Calu3 (cell line): ENCODE measurements around the gene UCK2. TPM values are rescaled to one million over a fixed set of nuclear protein-coding genes. Genes with fewer than 3 reads are reported as not detected.
"Not testable (repeated sequence)": the region's sequence is repeated elsewhere in the genome, so short reads cannot be mapped to it uniquely, and the experiment has no call there.

ENCODE experiments used
- BruUV-seq: library from RNA; stranded (reverse); fragments of 400-500 nt; replicated peaks from 2 replicates; lab custom pipeline; 2021; lab: Mats Ljungman, UMichigan
- CTCF ChIA-PET: fragments of 300-600 bp; sonication (Branson Sonifier 250); formaldehyde crosslinking; loops from one replicate; lab custom pipeline; 2022; ENCODE audit warnings: antibody characterized with exemption; lab: Charles Lee
- DNase-seq: peaks from one replicate; pipeline ENCODE4 v3.0.0; 2022
- H3K27ac Mint-ChIP-seq: one replicate; pipeline ENCODE4 v1.8.0; 2022; ENCODE audit warnings: mixed read lengths; ENCODE audit not compliant: unreplicated experiment
- H3K27me3 Mint-ChIP-seq: one replicate; pipeline ENCODE4 v1.8.0; 2022; ENCODE audit warnings: mixed read lengths; ENCODE audit not compliant: unreplicated experiment
- H3K36me3 Mint-ChIP-seq: one replicate; pipeline ENCODE4 v1.8.0; 2022; ENCODE audit warnings: mild to moderate bottlenecking, moderate library complexity, mixed read lengths; ENCODE audit not compliant: insufficient read depth, unreplicated experiment
- H3K4me1 Mint-ChIP-seq: one replicate; pipeline ENCODE4 v1.8.0; 2022; ENCODE audit warnings: mild to moderate bottlenecking, low read depth, mixed read lengths; ENCODE audit not compliant: unreplicated experiment
- H3K4me3 Mint-ChIP-seq: one replicate; pipeline ENCODE4 v1.8.0; 2022; ENCODE audit warnings: mild to moderate bottlenecking, low read depth, moderate library complexity, mixed read lengths; ENCODE audit not compliant: unreplicated experiment
- H3K9me3 Mint-ChIP-seq: one replicate; pipeline ENCODE4 v1.8.0; 2022; ENCODE audit warnings: low read depth, mixed read lengths; ENCODE audit not compliant: unreplicated experiment
- intact Hi-C: fragments of 100-400 bp; cut with micrococcal nuclease; formaldehyde crosslinking; loops from one replicate; pipeline ENCODE4 v1.10.0; 2022; ENCODE audit not compliant: unreplicated experiment
- total RNA-seq: library from RNA; stranded (reverse); gene quantifications from 2 replicates; pipeline ENCODE4 v1.2.3, GENCODE V29; 2022
- TF ChIP-seq, protein P1 (sequence below): fragments of 200-600 bp; IDR thresholded peaks from one replicate; pipeline ENCODE4 v1.8.0; 2022; ENCODE audit warnings: antibody characterized with exemption; ENCODE audit not compliant: unreplicated experiment

UCK2 gene
- total RNA-seq, 1 experiment from 2014 or later: 109 TPM

DNA sequence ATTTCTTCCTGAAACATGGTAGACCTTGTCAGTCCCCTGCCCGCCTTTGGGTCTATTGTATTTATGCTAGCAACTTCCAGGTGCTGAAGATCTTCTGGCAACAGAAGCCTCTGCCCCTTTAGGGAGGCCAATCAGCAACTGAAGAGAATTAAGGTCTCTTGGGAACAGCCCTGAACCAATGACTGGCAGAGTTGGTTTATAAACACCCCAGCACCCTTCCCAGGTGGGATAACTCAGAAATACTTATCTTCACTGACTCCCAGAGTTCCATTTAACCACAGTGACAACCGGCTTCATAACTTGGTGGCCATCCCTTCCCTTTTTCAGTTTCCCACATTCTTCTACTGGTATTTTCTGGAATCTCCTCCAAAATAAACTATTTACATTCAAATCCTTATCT is 31.5 kb upstream of the UCK2 start:
- CTCF ChIA-PET: no interaction called here
- no peaks in the 10 kb centered on the region for H3K4me1 Mint-ChIP-seq
- BruUV-seq: no TSS peak
- H3K4me3 Mint-ChIP-seq: no peak overlapping the region
- no peak overlapping the region for H3K27ac Mint-ChIP-seq
- intact Hi-C loops: no loop called here
- TF ChIP-seq, protein P1, sequence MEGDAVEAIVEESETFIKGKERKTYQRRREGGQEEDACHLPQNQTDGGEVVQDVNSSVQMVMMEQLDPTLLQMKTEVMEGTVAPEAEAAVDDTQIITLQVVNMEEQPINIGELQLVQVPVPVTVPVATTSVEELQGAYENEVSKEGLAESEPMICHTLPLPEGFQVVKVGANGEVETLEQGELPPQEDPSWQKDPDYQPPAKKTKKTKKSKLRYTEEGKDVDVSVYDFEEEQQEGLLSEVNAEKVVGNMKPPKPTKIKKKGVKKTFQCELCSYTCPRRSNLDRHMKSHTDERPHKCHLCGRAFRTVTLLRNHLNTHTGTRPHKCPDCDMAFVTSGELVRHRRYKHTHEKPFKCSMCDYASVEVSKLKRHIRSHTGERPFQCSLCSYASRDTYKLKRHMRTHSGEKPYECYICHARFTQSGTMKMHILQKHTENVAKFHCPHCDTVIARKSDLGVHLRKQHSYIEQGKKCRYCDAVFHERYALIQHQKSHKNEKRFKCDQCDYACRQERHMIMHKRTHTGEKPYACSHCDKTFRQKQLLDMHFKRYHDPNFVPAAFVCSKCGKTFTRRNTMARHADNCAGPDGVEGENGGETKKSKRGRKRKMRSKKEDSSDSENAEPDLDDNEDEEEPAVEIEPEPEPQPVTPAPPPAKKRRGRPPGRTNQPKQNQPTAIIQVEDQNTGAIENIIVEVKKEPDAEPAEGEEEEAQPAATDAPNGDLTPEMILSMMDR: no peak
- H3K27me3 Mint-ChIP-seq: no peaks in the 10 kb centered on the region
- H3K9me3 Mint-ChIP-seq: peaks cover 6% of the 10 kb centered on the region
- no peak for DNase-seq
- H3K36me3 Mint-ChIP-seq: peaks cover 5% of the 10 kb centered on the region

DNA sequence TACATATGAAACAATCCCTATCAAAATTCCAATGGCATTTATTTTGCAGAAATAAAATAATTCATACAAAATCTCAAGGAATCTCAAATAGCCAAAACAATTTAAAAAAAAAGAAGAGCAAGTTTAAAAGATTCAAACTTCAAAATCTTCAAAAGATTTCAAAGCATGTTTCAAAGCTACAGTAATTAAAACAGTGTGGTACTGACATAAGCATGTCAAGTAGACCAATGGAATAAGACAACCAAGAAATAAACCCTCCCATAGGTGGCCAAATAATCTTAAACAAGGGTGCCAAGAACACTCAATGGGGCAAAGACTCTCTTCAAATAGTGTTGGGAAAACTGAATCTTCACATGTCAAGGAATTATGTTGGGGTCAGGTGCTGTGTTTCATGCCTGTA is 28.0 kb upstream of the UCK2 start:
- TF ChIP-seq, protein P1: no peak
- H3K9me3 Mint-ChIP-seq: peaks cover 8% of the 10 kb centered on the region
- BruUV-seq: no TSS peak
- H3K4me3 Mint-ChIP-seq: no peak overlapping the region
- intact Hi-C loops: no loop called here
- no peak overlapping the region for H3K27ac Mint-ChIP-seq
- peaks cover 5% of the 10 kb centered on the region for H3K36me3 Mint-ChIP-seq
- no peaks in the 10 kb centered on the region for H3K4me1 Mint-ChIP-seq
- H3K27me3 Mint-ChIP-seq: no peaks in the 10 kb centered on the region
- CTCF ChIA-PET: interaction anchor here (0.6 kb wide), 1 partner anchor 367 kb away, joined by 3 read pairs; the partner anchor contains the start of gene FAM78B
- DNase-seq: no peak

DNA sequence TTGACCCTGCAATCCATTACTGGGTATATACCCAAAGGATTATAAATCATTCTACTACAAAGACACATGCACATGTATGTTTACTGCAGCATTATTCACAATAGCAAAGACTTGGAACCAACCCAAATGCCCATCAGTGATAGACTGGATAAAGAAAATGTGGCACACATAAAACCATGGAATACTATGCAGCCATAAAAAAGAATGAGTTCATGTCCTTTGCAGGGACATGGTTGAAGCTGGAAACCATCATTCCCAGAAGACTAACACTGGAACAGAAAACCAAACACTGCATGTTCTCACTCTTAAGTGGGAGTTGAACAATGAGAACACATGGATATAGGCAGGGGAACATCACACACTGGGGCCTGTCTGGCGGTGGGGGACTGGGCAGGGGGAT is 22.9 kb upstream of the UCK2 start:
- H3K9me3 Mint-ChIP-seq, CTCF ChIA-PET, H3K4me1 Mint-ChIP-seq, H3K4me3 Mint-ChIP-seq, H3K27ac Mint-ChIP-seq, H3K36me3 Mint-ChIP-seq, intact Hi-C loops, BruUV-seq, H3K27me3 Mint-ChIP-seq, DNase-seq: not testable (repeated sequence)

DNA sequence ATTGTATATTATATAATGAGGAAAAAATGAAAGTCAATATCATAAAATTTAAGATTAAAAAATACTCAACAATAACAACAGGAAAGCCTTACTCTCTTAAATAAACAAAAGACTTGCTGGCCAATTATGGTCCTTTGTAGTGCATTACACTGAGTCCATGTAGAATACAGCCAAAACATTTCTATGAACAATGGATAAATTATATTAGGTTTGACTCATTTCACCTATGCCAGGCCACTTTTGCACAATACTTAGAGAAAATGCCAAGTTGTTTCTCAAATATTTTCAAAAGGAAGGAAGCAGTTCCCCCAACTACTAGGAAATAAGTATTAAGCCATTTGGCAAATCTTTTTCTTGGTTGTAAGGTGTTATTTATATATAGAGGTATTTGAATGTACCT is 19.8 kb upstream of the UCK2 start:
- CTCF ChIA-PET: no interaction called here

DNA sequence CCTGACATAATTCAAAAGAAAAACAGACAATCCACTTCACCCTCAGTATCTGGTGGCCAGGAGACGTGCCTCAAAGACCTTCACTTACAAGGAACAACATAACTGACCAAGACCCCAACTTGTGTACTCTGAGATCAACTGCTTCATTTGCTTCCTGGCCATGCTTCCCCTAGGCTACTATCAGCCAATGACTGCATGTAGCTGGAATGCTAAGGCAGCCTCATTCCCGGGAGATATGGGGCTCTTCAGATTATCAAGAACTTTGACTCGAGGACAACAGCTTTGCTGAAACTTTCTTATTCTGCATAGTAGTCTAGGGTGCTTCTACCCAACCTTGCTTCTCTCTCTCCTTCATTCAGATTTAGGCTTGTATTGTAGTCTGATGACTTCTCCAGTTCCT is 11.7 kb upstream of the UCK2 start:
- intact Hi-C loops: no loop called here
- no TSS peak for BruUV-seq
- Mint-ChIP-seq H3K4me1 (peaks cover 9% of the 10 kb centered on the region), H3K4me3 (no peak overlapping the region), H3K9me3 (no peaks in the 10 kb centered on the region), H3K27ac (no peak overlapping the region), H3K36me3 (no peaks in the 10 kb centered on the region), H3K27me3 (no peaks in the 10 kb centered on the region)
- DNase-seq: no peak
- TF ChIP-seq, protein P1: no peak
- CTCF ChIA-PET: no interaction called here

More for the DNA sequence above, 19.8 kb upstream of the UCK2 start:
- no peak overlapping the region for H3K27ac Mint-ChIP-seq
- TF ChIP-seq, protein P1: no peak
- H3K27me3 Mint-ChIP-seq: no peaks in the 10 kb centered on the region
- no peaks in the 10 kb centered on the region for H3K4me1 Mint-ChIP-seq
- BruUV-seq: no TSS peak
- no peaks in the 10 kb centered on the region for H3K36me3 Mint-ChIP-seq
- no peak for DNase-seq
- no peak overlapping the region for H3K4me3 Mint-ChIP-seq
- intact Hi-C loops: no loop called here
- peaks cover 2% of the 10 kb centered on the region for H3K9me3 Mint-ChIP-seq
